Cerebellar nuclear complex (tissue), 1 donor: ENCODE data around the gene SEZ6L.
A peak's percentile ranks its signal among the peaks of the same experiment; 100 is the strongest.

Experiments used
- DNase-seq, 2 experiments: peaks; one replicate each; lab custom pipeline; 2025; lab: John Stamatoyannopoulos, UW

SEZ6L gene

DNA sequence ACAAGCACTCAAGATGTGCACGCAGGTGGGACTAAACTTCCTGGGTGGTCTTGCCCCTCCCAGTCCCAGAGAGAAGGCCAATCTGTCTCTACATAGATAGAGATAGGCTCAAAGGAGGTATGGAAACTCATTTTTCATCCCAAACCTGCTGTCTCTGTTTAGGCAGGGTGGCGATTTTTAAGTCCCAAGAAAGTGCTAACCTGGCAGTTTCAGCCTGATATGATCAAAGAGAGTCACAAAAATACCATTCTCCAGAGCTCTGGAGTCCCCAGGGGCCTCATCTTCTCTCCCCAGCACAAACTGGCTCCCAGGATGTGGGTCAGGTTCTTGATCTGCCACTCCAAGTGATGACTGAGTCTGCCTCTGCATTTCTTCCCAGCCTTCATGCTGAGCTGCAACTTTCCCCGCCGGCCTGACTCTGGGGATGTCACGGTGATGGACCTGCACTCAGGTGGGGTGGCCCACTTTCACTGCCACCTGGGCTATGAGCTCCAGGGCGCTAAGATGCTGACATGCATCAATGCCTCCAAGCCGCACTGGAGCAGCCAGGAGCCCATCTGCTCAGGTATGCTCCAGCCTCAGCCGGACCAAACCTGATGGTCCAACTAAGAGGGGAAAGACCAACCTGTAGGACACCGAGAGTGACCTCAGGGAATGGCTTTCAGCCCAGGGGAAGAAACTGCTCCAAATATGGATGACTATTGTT is 129.5 kb downstream of the SEZ6L start:
- no peak for DNase-seq

- peak in 1 of 2 experiments; percentile 81 for DNase-seq
Measured at GRCh38 chr22:26302726-26303125, 133.5 kb downstream of the SEZ6L start.

DNA sequence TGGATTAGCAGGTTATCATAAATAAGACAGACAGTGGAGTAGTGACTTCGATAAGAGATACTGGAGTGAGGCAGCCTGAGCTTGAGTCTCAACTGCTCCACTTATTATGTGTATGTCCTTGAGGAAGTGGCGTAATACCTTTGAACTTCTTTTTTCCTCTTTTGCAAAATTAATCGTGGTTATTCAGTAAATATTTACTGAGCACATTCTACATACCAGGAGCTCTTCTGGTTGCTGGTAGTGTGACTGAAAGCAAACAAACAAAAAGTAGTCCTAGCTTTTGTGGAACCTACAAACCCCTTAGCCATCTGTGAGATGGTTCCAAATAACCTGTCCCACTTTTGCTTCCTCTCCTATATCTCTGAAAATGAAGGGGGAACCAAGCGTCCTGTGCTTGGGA is 134.2 kb downstream of the SEZ6L start:
- no peak for DNase-seq

DNA sequence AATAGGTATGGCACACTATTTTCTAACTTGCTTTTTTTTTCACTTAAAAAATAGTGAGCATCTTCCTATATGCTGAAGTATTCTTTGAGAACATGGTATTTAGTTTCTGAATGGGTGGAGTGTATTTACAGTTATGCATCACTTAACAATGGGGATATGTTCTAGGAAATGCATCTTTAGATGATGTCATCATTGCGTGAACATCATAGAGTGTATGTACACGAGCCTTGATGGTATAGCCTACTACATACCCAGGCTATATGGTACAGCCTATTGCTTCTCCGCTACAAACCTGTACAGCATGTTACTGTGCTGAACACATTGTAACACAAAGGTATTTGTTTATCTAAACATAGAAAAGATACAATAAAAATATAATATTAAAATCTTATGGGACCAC is 135.5 kb downstream of the SEZ6L start:
- no peak for DNase-seq

GRCh38 chr22:26308467-26308866 is 139.2 kb downstream of the SEZ6L start:
- DNase-seq = no peak

- no peak for DNase-seq
Measured at GRCh38 chr22:26310616-26311015, 141.4 kb downstream of the SEZ6L start.

GRCh38 chr22:26313291-26313690 is 144.0 kb downstream of the SEZ6L start:
- DNase-seq = no peak

DNA sequence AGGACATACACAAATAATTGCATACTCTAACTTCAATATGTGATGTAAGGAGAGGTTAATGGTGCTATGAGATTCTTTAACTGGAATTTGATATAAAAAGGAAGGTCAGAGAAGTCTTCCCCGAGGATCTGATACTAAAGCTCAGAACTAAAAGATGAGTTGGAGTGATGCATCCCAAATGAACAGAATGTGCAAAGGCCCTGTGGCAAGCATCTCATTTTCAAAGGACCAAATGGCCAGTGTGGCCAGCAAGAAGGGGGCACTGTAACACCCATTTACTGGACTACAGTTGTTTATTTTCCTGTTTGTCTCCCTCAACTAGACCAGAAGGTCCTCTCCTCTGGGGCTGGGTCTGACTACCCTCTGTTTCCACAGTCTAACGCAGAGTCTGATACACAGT is 144.9 kb downstream of the SEZ6L start:
- DNase-seq = no peak

DNA sequence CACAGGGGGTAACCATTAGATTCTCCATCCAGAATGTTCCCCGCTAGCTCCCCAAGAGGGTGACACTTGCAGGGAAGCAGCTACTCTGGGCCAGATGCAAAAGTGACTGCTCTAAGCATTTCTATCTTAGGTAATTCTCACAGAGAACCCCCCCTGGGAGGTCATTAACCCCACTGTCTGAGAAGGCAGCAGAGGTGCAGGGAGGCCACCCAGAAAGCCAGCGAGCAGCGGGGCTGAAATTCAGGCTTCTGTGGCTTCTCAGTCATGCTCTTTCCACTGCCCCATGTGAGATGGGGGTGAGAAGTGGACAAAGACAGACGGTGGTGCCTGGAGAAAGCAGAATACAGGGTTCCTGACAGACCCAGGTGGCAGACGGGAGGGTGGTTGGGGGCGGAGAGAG is 145.4 kb downstream of the SEZ6L start:
- no peak for DNase-seq

DNA sequence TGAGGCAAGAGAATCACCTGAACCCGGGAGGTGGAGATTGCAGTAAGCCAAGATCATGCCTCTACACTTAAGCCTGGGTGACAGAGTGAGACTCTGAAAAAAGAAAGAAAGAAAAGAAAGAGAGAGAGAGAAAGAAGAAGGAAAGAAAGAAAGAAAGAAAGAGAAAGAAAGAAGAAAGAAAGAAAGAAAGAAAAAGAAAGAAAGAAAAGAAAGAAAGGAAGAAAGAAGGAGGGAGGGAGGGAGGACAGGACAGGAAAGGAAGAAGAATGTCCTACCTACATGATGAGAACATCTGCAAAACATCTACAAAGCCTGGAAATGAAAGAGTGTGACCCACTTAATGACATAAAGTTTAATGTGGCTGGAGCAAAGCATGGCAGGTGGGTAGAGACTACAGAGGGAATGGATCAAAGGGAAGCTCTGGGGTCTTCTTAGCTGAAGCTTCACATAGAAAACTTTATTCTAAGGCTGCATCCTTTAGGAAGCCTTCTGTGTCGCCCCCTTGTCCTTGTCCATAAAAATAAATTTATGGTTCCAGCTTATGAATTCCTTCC is 147.5 kb downstream of the SEZ6L start:
- no peak for DNase-seq

- no peak for DNase-seq
Measured at GRCh38 chr22:26318975-26319374, 149.7 kb downstream of the SEZ6L start.

DNA sequence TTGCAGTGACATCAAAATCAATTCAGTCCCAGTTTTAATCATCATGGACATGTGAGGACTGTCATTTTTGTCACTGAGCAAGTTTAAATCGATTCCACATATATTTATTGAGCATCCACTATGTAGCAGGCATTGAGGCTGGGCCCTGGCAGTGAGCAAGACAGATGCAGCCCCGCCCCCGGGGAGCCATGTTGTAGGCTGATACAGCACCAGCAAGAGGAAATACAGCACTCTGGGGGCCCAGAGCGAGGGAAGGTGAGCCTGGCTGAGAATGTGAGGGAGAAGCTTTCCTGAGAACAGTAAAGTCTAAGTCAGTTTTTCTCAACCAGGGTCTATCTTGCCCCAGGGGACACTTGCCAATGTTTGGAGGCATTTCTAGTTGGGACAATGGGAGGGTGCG is 151.2 kb downstream of the SEZ6L start:
- DNase-seq = no peak

- peak in 1 of 2 experiments; percentile 70 for DNase-seq
Measured at GRCh38 chr22:26321469-26321913, 152.2 kb downstream of the SEZ6L start.

DNA sequence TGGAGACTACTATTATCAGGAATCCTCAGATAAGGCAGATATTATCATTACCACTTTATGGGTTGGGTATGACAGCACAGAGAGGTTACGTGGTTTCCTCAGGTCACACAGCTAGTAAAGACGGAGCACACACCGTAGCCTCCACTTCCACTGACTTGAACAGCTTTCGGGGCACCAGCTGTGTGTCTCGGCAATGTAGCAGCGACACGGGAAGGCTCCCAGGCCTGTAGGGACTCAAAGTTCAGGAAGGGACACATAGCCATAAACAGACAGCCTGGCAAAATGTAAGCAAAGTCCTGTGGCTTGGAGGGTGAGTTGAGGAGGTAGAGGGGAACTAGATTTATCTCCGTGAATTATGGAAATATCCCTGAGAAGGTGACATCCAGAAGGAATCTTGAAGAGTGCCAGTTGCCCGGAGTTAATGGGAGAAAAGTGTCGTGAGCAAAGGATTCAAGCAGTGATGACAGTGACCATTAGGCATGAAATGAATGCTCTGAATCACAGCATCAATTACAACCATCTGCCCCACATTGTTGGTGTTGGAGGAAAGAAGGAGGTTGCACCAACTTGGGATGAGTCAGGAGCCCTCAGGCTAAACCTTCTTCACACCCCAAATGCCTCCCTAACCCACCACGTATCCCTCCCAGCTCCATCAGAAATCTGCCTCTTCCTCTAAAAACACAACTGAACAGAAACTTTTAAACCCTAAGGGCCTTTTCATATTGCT is 153.1 kb downstream of the SEZ6L start:
- DNase-seq = no peak

DNA sequence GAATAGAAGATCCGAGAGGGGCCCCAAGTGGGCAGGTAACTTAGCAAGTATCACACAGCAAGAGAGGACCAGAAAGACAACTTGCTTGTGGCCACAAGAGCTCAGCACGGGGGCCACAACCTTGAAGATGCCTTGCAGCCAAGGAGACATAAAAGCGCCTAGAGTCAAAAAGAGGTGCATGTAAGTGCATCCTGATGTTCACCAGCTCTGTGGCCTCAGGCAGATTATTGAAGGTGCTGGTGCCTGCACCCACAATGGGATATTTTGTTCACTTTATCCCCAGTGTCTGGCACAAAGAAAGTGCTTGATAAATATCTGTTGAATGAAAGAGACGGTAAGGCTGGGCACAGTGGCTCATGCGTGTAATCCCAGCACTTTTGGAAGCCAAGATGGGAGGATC is 153.8 kb downstream of the SEZ6L start:
- DNase-seq = no peak

GRCh38 chr22:26324150-26324549 is 154.9 kb downstream of the SEZ6L start:
- no peak for DNase-seq

GRCh38 chr22:26325641-26326040 is 156.4 kb downstream of the SEZ6L start:
- DNase-seq = no peak

- DNase-seq = no peak
Measured at GRCh38 chr22:26326803-26327202, 157.5 kb downstream of the SEZ6L start.

GRCh38 chr22:26327306-26327705 is 158.0 kb downstream of the SEZ6L start:
- DNase-seq = no peak

DNA sequence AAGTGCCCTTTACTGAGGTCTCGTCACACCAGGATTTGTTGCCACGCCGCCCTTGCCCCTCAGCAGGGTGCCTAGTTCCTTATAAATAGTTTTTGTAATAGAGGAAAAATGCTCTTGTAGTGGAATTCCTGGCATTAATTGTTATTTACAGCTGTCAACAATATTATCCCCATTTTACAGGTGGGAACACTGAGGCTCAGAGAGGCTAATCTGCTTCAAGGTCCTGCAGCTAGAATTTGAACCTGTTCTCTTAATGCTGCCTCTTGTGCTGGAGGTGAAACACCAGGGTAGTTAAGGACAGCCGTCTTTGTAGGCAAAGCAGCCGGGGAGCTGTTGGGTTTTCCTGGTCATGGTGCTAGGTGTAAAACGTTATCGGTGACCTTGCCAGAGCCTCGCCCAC is 159.0 kb downstream of the SEZ6L start:
- no peak for DNase-seq

DNA sequence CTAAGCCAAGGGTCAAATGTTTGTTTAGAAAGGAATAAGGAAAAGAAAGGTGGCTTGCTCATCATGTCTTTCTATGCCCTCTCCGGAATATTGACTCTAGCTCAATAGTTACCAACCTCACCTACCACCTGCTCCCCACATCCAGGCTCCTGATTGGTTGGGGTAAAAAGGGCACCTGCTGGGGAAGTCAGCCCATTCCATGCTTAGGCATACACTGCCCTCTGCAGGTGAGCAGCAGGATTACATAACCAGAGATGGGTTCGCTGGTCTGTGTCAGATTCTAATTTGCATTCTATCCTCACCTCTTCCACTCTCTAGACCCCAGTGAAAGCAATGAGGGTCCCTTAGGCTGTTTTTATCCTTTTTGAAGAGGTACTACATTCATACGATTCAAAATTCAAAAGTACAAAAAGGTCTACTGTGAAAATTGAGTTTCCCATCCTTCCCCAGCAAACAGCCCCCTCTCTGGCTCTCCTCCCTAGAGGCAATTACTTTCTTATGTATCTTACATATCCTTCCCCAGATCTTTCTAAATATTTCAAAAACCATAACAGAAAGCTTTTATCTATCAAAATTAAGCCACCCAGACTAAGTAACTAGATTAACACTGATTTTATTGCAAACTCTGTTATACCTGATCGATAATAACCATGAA is 161.8 kb downstream of the SEZ6L start:
- peak in 1 of 2 experiments; percentile 23 for DNase-seq

- no peak for DNase-seq
Measured at GRCh38 chr22:26333088-26333800, 164.0 kb downstream of the SEZ6L start.
